Loucy (cell line): Measurements from ENCODE around the gene NFAT5.
"Not testable (repeated sequence)": the region's sequence is repeated elsewhere in the genome, so short reads cannot be mapped to it uniquely, and the experiment has no call there.

Experiments
- EZH2phosphoT487 ChIP-seq: fragments of 200-600 bp; IDR thresholded peaks from 2 replicates; pipeline ENCODE4 v1.6.1; 2018; ENCODE audit warnings: antibody characterized with exemption, mild to moderate bottlenecking, moderate library complexity, borderline replicate concordance
- TF ChIP-seq, protein P1 (sequence below): fragments of 200-600 bp; sonication (generic); conservative IDR thresholded peaks from 2 replicates; pipeline ENCODE4 v1.5.1; 2014; ENCODE audit warnings: mild to moderate bottlenecking, antibody characterized with exemption, low read length

DNA sequence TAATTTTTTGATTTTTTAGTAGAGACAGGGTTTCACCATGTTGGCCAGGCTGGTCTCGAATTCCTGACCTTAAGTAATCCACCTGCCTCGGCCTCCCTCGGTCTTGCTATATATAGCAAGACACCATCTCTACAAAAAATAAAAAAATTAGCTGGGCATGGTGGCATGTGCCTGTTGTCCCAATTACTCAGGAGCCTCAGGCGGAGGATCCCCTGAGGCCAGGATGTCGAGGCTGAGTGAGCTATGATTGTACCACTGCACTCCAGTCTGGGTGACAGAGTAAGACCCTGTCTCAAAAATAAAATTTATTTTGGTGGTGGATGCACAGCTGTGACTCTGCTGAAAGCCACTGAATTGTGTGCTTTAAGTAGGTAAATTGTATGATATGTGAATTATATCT, 18.7 kb downstream of the NFAT5 start:
- TF ChIP-seq, protein P1, sequence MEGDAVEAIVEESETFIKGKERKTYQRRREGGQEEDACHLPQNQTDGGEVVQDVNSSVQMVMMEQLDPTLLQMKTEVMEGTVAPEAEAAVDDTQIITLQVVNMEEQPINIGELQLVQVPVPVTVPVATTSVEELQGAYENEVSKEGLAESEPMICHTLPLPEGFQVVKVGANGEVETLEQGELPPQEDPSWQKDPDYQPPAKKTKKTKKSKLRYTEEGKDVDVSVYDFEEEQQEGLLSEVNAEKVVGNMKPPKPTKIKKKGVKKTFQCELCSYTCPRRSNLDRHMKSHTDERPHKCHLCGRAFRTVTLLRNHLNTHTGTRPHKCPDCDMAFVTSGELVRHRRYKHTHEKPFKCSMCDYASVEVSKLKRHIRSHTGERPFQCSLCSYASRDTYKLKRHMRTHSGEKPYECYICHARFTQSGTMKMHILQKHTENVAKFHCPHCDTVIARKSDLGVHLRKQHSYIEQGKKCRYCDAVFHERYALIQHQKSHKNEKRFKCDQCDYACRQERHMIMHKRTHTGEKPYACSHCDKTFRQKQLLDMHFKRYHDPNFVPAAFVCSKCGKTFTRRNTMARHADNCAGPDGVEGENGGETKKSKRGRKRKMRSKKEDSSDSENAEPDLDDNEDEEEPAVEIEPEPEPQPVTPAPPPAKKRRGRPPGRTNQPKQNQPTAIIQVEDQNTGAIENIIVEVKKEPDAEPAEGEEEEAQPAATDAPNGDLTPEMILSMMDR: not testable (repeated sequence)
- TF ChIP-seq EZH2phosphoT487: not testable (repeated sequence)
